Spleen (tissue), 11 donors: Measurements from ENCODE around the gene SORCS1. TPM values are rescaled to one million over a fixed set of nuclear protein-coding genes. Genes with fewer than 3 reads are reported as not detected.

Source experiments
- DNase-seq: peaks from one replicate; pipeline ENCODE4 v3.0.0-alpha.2; 2020
- H3K27ac ChIP-seq, 8 donors: fragments of 200-600 bp; sonication (generic) in 7 of 8; 1 replicate in 4 of 8; 2 replicates in 4 of 8; pipeline versions ENCODE4 v1.5.0 to v1.8.0; 2016 to 2021; ENCODE audit warnings: inconsistent platforms in 4 of 8, mild to moderate bottlenecking in 4 of 8, moderate library complexity in 1 of 8
- H3K27me3 ChIP-seq, 7 donors: fragments of 200-600 bp; sonication (generic) in 6 of 7; replicated peaks in 1 of 7; 1 replicate in 4 of 7; 2 replicates in 3 of 7; pipeline versions ENCODE4 v1.5.0 to v1.8.0; 2016 to 2021; ENCODE audit warnings: inconsistent platforms in 3 of 7, mild to moderate bottlenecking in 1 of 7
- H3K36me3 ChIP-seq, 6 donors: fragments of 200-600 bp; sonication (generic) in 5 of 6; 1 replicate in 4 of 6; 2 replicates in 2 of 6; pipeline versions ENCODE4 v1.5.0 to v1.8.0; 2016 to 2021; ENCODE audit warnings: inconsistent platforms in 2 of 6
- H3K4me1 ChIP-seq, 6 donors: fragments of 200-600 bp; sonication (generic) in 5 of 6; 1 replicate in 3 of 6; 2 replicates in 3 of 6; pipeline versions ENCODE4 v1.5.0 to v1.8.0; 2016 to 2021; ENCODE audit warnings: inconsistent platforms in 3 of 6
- H3K4me3 ChIP-seq, 8 donors: fragments of 200-600 bp; sonication (generic) in 7 of 8; 1 replicate in 4 of 8; 2 replicates in 4 of 8; pipeline versions ENCODE4 v1.5.0 to v1.8.0; 2016 to 2021; ENCODE audit warnings: inconsistent platforms in 4 of 8, mild to moderate bottlenecking in 4 of 8, moderate library complexity in 2 of 8
- H3K9me3 ChIP-seq, 8 donors: fragments of 200-600 bp; sonication (generic) in 7 of 8; 1 replicate in 4 of 8; 2 replicates in 4 of 8; pipeline versions ENCODE4 v1.5.0 to v1.8.0; 2016 to 2021; ENCODE audit warnings: inconsistent platforms in 4 of 8
- POLR2A ChIP-seq, 3 donors: fragments of 450-650 bp; IDR thresholded peaks; one replicate each; pipeline ENCODE4 v1.5.1; 2017; ENCODE audit warnings: antibody characterized with exemption in 3 of 3, mild to moderate bottlenecking in 1 of 3
- POLR2AphosphoS5 ChIP-seq, 3 donors: sonication (generic); formaldehyde crosslinking; IDR thresholded peaks; one replicate each; pipeline ENCODE4 v1.5.1; 2017; ENCODE audit warnings: antibody characterized with exemption in 3 of 3
- WGBS, 5 donors: extraction: QIAGEN DNeasy Blood & Tissue Kit in 3 of 5; methylation state at CpG; one replicate each; pipeline versions ENCODE4 v1.1.5 to v1.1.7; 2013 to 2018; 5-methylcytosine and 5-hydroxymethylcytosine counted together
- intact Hi-C: fragments of 100-400 bp; cut with DNase I; formaldehyde crosslinking; loops from one replicate; pipeline ENCODE4 v1.15.0; 2023; ENCODE audit warnings: low total_unique reads
- polyA plus RNA-seq, 3 donors: library from polyadenylated mRNA; stranded (reverse); fragments of 200-250 nt; gene quantifications; one replicate each; pipeline ENCODE4 v1.2.1, GENCODE V29; 2013
- total RNA-seq, 7 donors: library from RNA; depleted of rRNA in 3 of 7; stranded (reverse); fragments of >200 nt in 3 of 7; fragmentation: NEBNext Ultra II Directional in 4 of 7; extraction: Animal tissue kit (Norgen Biotek cat#: 25700) in 4 of 7; gene quantifications; one replicate each; pipeline versions ENCODE4 v1.1.0 to v1.2.1, GENCODE V29; 2016 to 2021
- TF ChIP-seq, protein P1 (sequence below), 11 experiments: fragments of 200-600 bp in 7 of 11; fragments of 450-650 bp in 4 of 11; sonication (generic) in 4 of 11; IDR thresholded peaks in 8 of 11; conservative IDR thresholded peaks in 3 of 11; 1 replicate in 7 of 11; 2 replicates in 4 of 11; pipeline versions ENCODE4 v1.4.0 to v1.8.0; 2016 to 2021; ENCODE audit warnings: antibody characterized with exemption in 11 of 11, inconsistent platforms in 4 of 11, mild to moderate bottlenecking in 1 of 11
- donor health status: healthy with polysubstance abuse.
- donor health status: DM: no; HTN: no; CAD: no; lungs with moderate emphysema.
- donor health status: DM: no; HTN: no; CAD: no.
- donor health status: Bipolar disorder and iron deficiency.
- donor health status: healthy.
- donor health status: DM: no; HTN: no; CAD: no.
- donor health status: DM: yes; HTN: yes; CAD: no.

The SORCS1 gene
- total and polyA plus RNA-seq, 10 donors = 0.67 to 2.7 (median 1.6) TPM

GRCh38 chr10:106661133-106661766, 503.3 kb downstream of the SORCS1 start:
- Histone ChIP-seq H3K9me3 (peaks cover 0 to 21% (median 12%) of the 10 kb centered on the region in 8 donors), H3K27me3 (no peaks in the 10 kb centered on the region), H3K4me3 (no peak overlapping the region), H3K4me1 (no peaks in the 10 kb centered on the region), H3K36me3 (no peaks in the 10 kb centered on the region), H3K27ac (no peak overlapping the region)
- intact Hi-C loops = no loop called here
- TF ChIP-seq POLR2AphosphoS5 (IDR thresholded peaks at IDR 0.05) = no peak
- no peak for TF ChIP-seq POLR2A (IDR thresholded peaks at IDR 0.05)
- TF ChIP-seq, protein P1, sequence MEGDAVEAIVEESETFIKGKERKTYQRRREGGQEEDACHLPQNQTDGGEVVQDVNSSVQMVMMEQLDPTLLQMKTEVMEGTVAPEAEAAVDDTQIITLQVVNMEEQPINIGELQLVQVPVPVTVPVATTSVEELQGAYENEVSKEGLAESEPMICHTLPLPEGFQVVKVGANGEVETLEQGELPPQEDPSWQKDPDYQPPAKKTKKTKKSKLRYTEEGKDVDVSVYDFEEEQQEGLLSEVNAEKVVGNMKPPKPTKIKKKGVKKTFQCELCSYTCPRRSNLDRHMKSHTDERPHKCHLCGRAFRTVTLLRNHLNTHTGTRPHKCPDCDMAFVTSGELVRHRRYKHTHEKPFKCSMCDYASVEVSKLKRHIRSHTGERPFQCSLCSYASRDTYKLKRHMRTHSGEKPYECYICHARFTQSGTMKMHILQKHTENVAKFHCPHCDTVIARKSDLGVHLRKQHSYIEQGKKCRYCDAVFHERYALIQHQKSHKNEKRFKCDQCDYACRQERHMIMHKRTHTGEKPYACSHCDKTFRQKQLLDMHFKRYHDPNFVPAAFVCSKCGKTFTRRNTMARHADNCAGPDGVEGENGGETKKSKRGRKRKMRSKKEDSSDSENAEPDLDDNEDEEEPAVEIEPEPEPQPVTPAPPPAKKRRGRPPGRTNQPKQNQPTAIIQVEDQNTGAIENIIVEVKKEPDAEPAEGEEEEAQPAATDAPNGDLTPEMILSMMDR (IDR thresholded peaks at IDR 0.05 in 8 of 11, conservative IDR thresholded peaks at IDR 0.05 in 3 of 11) = no peak
- WGBS, 5 donors = 70 to 73% (median 71%) methylated on average over 5 of the region's 5 CpGs
- no peak for DNase-seq

DNA sequence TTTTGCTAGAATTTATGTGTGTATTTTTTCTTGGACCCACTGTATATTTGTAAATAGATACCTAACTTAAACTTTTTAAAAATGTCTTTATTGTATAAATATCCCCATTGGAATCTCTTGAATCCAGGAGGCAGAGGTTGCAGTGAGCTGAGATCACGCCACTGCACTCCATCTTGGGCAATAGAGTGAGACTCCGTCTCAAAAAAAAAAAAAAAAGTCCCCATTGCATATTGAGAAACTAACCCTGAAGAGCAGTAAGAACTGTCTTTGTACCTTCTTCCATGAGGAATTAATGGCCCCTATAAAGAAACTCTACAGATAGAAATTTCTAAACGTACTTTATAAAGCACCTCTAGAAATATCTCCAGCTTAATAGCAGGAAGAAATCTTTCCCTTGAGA, 504.0 kb downstream of the SORCS1 start:
- DNase-seq = no peak
- 74 to 83% (median 75%) methylated on average over 3 of the region's 3 CpGs for WGBS, 5 donors
- intact Hi-C loops = no loop called here
- Histone ChIP-seq H3K4me1 (no peaks in the 10 kb centered on the region), H3K27me3 (no peaks in the 10 kb centered on the region), H3K36me3 (no peaks in the 10 kb centered on the region), H3K4me3 (no peak overlapping the region), H3K9me3 (peaks cover 0 to 14% (median 11%) of the 10 kb centered on the region in 8 donors), H3K27ac (no peak overlapping the region)
- no peak for TF ChIP-seq POLR2A (IDR thresholded peaks at IDR 0.05)
- TF ChIP-seq, protein P1 (IDR thresholded peaks at IDR 0.05 in 8 of 11, conservative IDR thresholded peaks at IDR 0.05 in 3 of 11) = no peak
- TF ChIP-seq POLR2AphosphoS5 (IDR thresholded peaks at IDR 0.05) = no peak

- Histone ChIP-seq H3K27ac (no peak overlapping the region), H3K36me3 (no peaks in the 10 kb centered on the region), H3K4me1 (no peaks in the 10 kb centered on the region), H3K27me3 (no peaks in the 10 kb centered on the region), H3K4me3 (no peak overlapping the region), H3K9me3 (no peaks in the 10 kb centered on the region)
- intact Hi-C loops = no loop called here
- TF ChIP-seq, protein P1 (IDR thresholded peaks at IDR 0.05 in 8 of 11, conservative IDR thresholded peaks at IDR 0.05 in 3 of 11) = no peak
- TF ChIP-seq POLR2A (IDR thresholded peaks at IDR 0.05) (no peak), POLR2AphosphoS5 (IDR thresholded peaks at IDR 0.05) (no peak)
- WGBS, 5 donors = 90 to 94% (median 92%) methylated on average over 3 of the region's 3 CpGs
- DNase-seq = no peak
Observed at GRCh38 chr10:106655636-106656035, 508.9 kb downstream of the SORCS1 start.

DNA sequence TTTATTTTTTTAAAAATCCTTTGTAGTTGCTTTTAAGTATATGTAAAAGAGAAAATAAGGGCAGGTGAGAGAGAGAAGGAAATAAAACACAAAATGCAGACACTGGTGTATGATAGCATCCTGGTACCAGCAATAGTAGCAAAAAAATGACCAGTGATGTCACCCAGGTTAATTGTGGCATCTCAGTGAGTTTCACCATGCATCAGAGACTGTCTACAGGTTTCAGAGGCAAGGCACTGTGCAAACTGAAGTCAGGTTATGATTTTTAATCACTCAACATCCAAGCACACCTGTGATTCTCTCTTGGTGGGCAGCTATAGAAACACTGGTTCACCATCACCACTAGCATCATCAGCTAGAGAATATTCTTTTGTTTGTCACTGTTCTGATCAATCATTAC, 509.3 kb downstream of the SORCS1 start:
- Histone ChIP-seq H3K4me1 (no peaks in the 10 kb centered on the region), H3K27me3 (no peaks in the 10 kb centered on the region), H3K27ac (no peak overlapping the region), H3K9me3 (no peaks in the 10 kb centered on the region), H3K36me3 (no peaks in the 10 kb centered on the region), H3K4me3 (no peak overlapping the region)
- DNase-seq = no peak
- no peak for TF ChIP-seq POLR2A (IDR thresholded peaks at IDR 0.05)
- TF ChIP-seq POLR2AphosphoS5 (IDR thresholded peaks at IDR 0.05) = no peak
- TF ChIP-seq, protein P1 (IDR thresholded peaks at IDR 0.05 in 8 of 11, conservative IDR thresholded peaks at IDR 0.05 in 3 of 11) = no peak
- intact Hi-C loops = no loop called here
